ENCODE data around the gene LRP1. TPM values are rescaled to one million over a fixed set of nuclear protein-coding genes. Genes with fewer than 3 reads are reported as not detected.

LRP1 gene
- total RNA-seq, 1 experiment from 2014 or later = 14.7 TPM

GRCh38 chr12:57229634-57230380, 101.5 kb downstream of the LRP1 start, which contains the start of gene SHMT2:
Gene SHMT2 (plus strand): TSS chr12:57229711. CDS start chr12:57229779, 68 bp downstream.
- H3K9ac ChIP-seq (ENCODE audit: low read length) = peak within 1 kb of the TSS; percentile 97
- peaks cover 19% of the 10 kb centered on the region for H3K4me1 ChIP-seq (ENCODE audit: insufficient read depth, low read length)
- no peaks in the 10 kb centered on the region for H3K9me2 ChIP-seq (replicated peaks; ENCODE audit: low read length)
- peak within 1 kb of the TSS; percentile 95 for H3K4me2 ChIP-seq (ENCODE audit: low read length)
- peak within 1 kb of the TSS; percentile 88 for H3K4me3 ChIP-seq (ENCODE audit: low read length)
- peaks cover 2% of the 10 kb centered on the region; the same call in 1 of the 2 replicates for H4K20me1 ChIP-seq (ENCODE audit: low read length)
- H3K27ac ChIP-seq (ENCODE audit: low read length) = peak within 1 kb of the TSS; percentile 74
- H3K27me3 ChIP-seq (ENCODE audit: low read length) = no peaks in the 10 kb centered on the region
- H2AFZ ChIP-seq (ENCODE audit: low read length) = peak within 1 kb of the TSS; percentile 83
- H3F3A ChIP-seq (ENCODE audit: low read length, unreplicated experiment) = no peaks in the 10 kb centered on the region
- ATAC-seq (peak; percentile 82), DNase-seq (peak; percentile 97)
- TF ChIP-seq EZH2phosphoT487 (IDR thresholded peaks at IDR 0.05; ENCODE audit: borderline replicate concordance, low read length) (no peak), EZH2 (IDR thresholded peaks at IDR 0.05; ENCODE audit: low read length, unreplicated experiment) (no peak), CTCF (conservative IDR thresholded peaks at IDR 0.05; ENCODE audit: low read depth, low read length) (no peak)
- intact Hi-C loops (cut with micrococcal nuclease) = loop anchor here (1.0 kb wide), 1 partner anchor 17 kb away; no protein-coding TSS in a partner anchor
- H3K9me3 ChIP-seq (ENCODE audit: low read length) = no peaks in the 10 kb centered on the region
- peaks cover 38% of the 10 kb centered on the region for H3K79me2 ChIP-seq (ENCODE audit: low read length)
- POLR2A ChIA-PET (ENCODE audit: unreplicated experiment) = interaction anchor here (0.5 to 0.8 kb wide), 7 partner anchors 11 to 1412 kb away, joined by 3 to 13 read pairs (median 5); partner anchors contain the start of genes R3HDM2 and SARNP
- no TSS peak for BruUV-seq (replicated peaks)
- CTCF ChIA-PET = interaction anchor here (0.5 to 2.0 kb wide), 7 partner anchors 9 to 225 kb away, joined by 3 to 18 read pairs (median 3); partner anchors contain the start of gene INHBE
- H3K36me3 ChIP-seq (ENCODE audit: low read depth, low read length) = peaks cover 34% of the 10 kb centered on the region; the same call in 1 of the 2 replicates

DNA sequence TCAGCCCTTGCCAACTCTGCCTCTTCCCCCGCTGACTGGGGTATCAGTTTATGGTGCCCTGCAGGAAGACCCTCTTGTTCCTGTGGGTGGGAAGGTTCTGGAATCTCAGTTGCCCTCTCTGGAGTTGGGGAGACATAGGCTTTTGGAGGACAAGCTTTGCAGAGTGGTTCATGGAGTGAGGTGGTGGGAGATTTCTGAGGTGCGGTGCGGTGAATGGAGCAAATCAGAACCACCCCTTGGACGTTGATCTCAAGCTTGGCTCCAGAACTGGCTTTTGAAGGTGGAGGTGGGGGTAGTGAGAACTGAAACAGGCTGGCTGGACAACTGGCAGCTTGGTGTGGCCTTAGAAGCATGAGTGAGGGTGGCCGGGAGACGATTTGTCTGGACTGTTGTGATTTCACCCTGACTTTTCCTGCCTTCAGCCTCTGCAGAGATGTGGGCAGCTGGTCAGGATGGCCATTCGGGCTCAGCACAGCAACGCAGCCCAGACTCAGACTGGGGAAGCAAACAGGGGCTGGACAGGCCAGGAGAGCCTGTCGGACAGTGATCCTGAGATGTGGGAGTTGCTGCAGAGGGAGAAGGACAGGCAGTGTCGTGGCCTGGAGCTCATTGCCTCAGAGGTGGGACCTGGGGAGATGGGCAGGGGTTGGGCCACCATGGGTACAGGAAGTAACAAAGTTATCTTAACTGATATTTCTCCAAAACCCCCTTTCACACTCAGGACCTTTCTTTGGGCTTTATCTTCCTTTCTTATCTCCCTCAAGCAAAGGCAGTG, 102.3 kb downstream of the LRP1 start:
- TSS peak; percentile 68 for BruUV-seq (replicated peaks)
- ChIA-PET CTCF (interaction anchor here (0.6 to 2.0 kb wide), 4 partner anchors 8 to 104 kb away, joined by 3 to 11 read pairs (median 6); no protein-coding TSS in a partner anchor), POLR2A (ENCODE audit: unreplicated experiment) (interaction anchor here (0.7 to 0.8 kb wide), 3 partner anchors 10 to 158 kb away, joined by 3 to 9 read pairs (median 4); no protein-coding TSS in a partner anchor)
- Histone ChIP-seq H3K27ac (ENCODE audit: low read length) (peak overlapping the region; percentile 74), H3K4me1 (ENCODE audit: insufficient read depth, low read length) (peaks cover 19% of the 10 kb centered on the region), H4K20me1 (ENCODE audit: low read length) (peaks cover 2% of the 10 kb centered on the region; the same call in 1 of the 2 replicates), H3F3A (ENCODE audit: low read length, unreplicated experiment) (no peaks in the 10 kb centered on the region), H3K9me3 (ENCODE audit: low read length) (no peaks in the 10 kb centered on the region), H3K79me2 (ENCODE audit: low read length) (peaks cover 38% of the 10 kb centered on the region), H3K9me2 (replicated peaks; ENCODE audit: low read length) (no peaks in the 10 kb centered on the region), H2AFZ (ENCODE audit: low read length) (no peak overlapping the region), H3K4me2 (ENCODE audit: low read length) (peak overlapping the region; percentile 95), H3K9ac (ENCODE audit: low read length) (peak overlapping the region; percentile 97), H3K4me3 (ENCODE audit: low read length) (peak overlapping the region; percentile 88), H3K27me3 (ENCODE audit: low read length) (no peaks in the 10 kb centered on the region), H3K36me3 (ENCODE audit: low read depth, low read length) (peaks cover 34% of the 10 kb centered on the region; the same call in 1 of the 2 replicates)
- DNase-seq = no peak
- intact Hi-C loops (cut with micrococcal nuclease) = no loop called here
- no peak; the same call in none of the 2 replicates for ATAC-seq
- TF ChIP-seq EZH2phosphoT487 (IDR thresholded peaks at IDR 0.05; ENCODE audit: borderline replicate concordance, low read length) = no peak
- TF ChIP-seq CTCF (conservative IDR thresholded peaks at IDR 0.05; ENCODE audit: low read depth, low read length) = no peak
- no peak for TF ChIP-seq EZH2 (IDR thresholded peaks at IDR 0.05; ENCODE audit: low read length, unreplicated experiment)
